NCI-H1417 treated with DMSO at 0.1 percent for 48 hours (cell line): ENCODE data around the gene RBP5.
A peak's percentile ranks its signal among the peaks of the same experiment; 100 is the strongest.

ENCODE experiments used
- DNase-seq: peaks from one replicate; lab custom pipeline; 2025; lab: John Stamatoyannopoulos, UW

The RBP5 gene

GRCh38 chr12:7128681-7129286 lies at the start of gene RBP5:
Gene RBP5 (minus strand): TSS chr12:7128889. CDS start chr12:7128775, 114 bp downstream.
- no peak for DNase-seq

GRCh38 chr12:7178481-7178880 lies 49.8 kb upstream of the RBP5 start:
- no peak for DNase-seq

GRCh38 chr12:7176595-7176994 lies 47.9 kb upstream of the RBP5 start:
- no peak for DNase-seq

- no peak for DNase-seq
Measured at GRCh38 chr12:7175493-7175892, 46.8 kb upstream of the RBP5 start.

- DNase-seq = no peak
Measured at GRCh38 chr12:7171854-7172253, 43.2 kb upstream of the RBP5 start.

- DNase-seq = no peak
Measured at GRCh38 chr12:7169951-7170350, 41.3 kb upstream of the RBP5 start.

- peak; percentile 65 for DNase-seq
Measured at GRCh38 chr12:7162691-7163114, 34.0 kb upstream of the RBP5 start.

- DNase-seq = no peak
Measured at GRCh38 chr12:7161811-7162210, 33.1 kb upstream of the RBP5 start.

- no peak for DNase-seq
Measured at GRCh38 chr12:7161327-7161726, 32.6 kb upstream of the RBP5 start.

GRCh38 chr12:7160183-7160582 lies 31.5 kb upstream of the RBP5 start:
- no peak for DNase-seq

- DNase-seq = no peak
Measured at GRCh38 chr12:7158781-7159609, 30.3 kb upstream of the RBP5 start.

GRCh38 chr12:7157391-7157790 lies 28.7 kb upstream of the RBP5 start:
- DNase-seq = no peak

- no peak for DNase-seq
Measured at GRCh38 chr12:7156259-7157197, 27.8 kb upstream of the RBP5 start.

GRCh38 chr12:7155471-7156034 lies 26.9 kb upstream of the RBP5 start:
- DNase-seq = no peak

GRCh38 chr12:7154901-7155470 lies 26.3 kb upstream of the RBP5 start:
- DNase-seq = no peak

GRCh38 chr12:7154042-7154441 lies 25.4 kb upstream of the RBP5 start:
- no peak for DNase-seq

- DNase-seq = no peak
Measured at GRCh38 chr12:7152818-7153217, 24.1 kb upstream of the RBP5 start.

- no peak for DNase-seq
Measured at GRCh38 chr12:7151532-7151931, 22.8 kb upstream of the RBP5 start.

GRCh38 chr12:7150841-7151240 lies 22.2 kb upstream of the RBP5 start:
- no peak for DNase-seq

- DNase-seq = no peak
Measured at GRCh38 chr12:7150356-7150755, 21.7 kb upstream of the RBP5 start.

- no peak for DNase-seq
Measured at GRCh38 chr12:7146906-7147305, 18.2 kb upstream of the RBP5 start.

GRCh38 chr12:7146228-7146627 lies 17.5 kb upstream of the RBP5 start:
- no peak for DNase-seq
